Hematopoietic multipotent progenitor cell treated with erythropoietin and hydrocortisone succinate and interleukin-3 and kit ligand, for 15 days (in vitro differentiated cells): ENCODE measurements around the gene AJM1.
"Not testable (repeated sequence)": the region's sequence is repeated elsewhere in the genome, so short reads cannot be mapped to it uniquely, and the experiment has no call there.

Experiments
- DNase-seq: peaks from one replicate; pipeline ENCODE4 v3.0.0-alpha.2; 2015; ENCODE audit warnings: low spot score

AJM1 gene

DNA sequence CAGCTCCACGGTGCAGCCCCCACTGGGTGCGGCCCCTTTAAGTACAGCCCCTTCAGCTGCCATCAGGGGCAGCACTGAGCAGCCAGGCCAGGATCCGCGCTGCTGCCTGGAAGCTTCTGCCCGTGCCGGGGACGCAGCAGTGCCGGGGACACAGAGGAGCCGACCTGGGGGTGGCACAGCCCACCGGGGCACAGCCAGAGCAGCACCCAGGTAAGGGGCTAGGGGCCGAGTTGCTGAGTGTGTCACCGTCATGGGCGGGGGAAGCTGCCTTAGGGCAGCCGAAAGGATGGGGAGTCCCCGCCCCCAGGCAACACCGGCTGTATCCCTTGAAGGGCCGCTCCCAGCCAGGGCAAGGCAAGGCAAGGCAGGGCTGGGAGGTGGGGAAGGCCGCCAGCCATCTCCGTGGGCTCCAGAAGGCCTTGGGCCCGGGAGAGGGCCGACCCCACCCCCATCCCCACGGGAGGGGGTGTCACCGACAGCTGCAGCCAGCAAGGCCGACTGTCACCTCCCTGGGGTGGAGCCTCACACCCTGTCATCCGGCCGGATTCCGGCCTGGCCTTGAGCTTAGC lies at the start of gene AJM1:
Gene AJM1, plus strand, starts transcription at position 99 of the 569 bp plus-strand sequence. CDS start 1,937 bp downstream, outside the sequence.
- DNase-seq, result peak; percentile 73

DNA sequence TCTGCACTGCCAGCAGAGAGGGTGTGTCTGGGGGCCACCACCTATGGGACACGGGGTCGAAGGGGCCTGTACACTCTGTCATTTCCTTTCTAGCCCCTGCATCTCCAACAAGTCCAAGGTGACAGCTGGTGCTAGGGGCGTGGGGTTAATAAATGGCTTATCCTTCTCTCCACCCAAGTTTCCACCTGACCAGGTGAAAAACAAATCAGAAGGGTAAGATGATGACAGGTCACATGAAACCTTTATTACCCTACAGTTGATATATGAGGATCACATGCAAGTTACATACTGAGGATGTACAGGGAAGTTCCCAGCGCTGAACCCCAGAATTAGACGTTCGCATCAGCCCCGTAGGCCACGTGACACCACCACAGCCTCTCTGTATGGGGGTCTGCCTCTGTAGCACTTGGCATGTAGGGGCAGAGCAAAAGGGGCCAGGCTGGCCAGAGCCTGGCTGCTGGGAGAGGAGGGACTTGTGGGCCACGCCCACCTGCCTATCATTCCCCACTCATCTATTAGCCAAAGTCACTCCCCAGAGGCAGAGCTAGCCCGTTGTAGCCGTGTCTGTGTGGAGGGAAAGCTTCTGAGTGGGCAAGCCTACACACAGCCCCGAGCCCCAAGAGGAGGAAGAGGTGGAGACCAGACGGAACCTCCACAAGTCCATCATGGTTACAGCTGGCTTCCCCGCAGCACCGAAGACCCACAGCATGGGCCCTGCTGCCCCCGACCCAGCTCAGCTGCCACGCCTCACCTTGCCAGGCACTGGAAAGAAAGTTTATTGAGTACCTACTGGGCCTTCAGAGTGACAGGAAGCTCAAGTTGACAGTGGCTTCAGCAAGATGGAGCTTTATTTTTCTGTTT lies 49.0 kb upstream of the AJM1 start:
- DNase-seq, result peak; percentile 67

DNA sequence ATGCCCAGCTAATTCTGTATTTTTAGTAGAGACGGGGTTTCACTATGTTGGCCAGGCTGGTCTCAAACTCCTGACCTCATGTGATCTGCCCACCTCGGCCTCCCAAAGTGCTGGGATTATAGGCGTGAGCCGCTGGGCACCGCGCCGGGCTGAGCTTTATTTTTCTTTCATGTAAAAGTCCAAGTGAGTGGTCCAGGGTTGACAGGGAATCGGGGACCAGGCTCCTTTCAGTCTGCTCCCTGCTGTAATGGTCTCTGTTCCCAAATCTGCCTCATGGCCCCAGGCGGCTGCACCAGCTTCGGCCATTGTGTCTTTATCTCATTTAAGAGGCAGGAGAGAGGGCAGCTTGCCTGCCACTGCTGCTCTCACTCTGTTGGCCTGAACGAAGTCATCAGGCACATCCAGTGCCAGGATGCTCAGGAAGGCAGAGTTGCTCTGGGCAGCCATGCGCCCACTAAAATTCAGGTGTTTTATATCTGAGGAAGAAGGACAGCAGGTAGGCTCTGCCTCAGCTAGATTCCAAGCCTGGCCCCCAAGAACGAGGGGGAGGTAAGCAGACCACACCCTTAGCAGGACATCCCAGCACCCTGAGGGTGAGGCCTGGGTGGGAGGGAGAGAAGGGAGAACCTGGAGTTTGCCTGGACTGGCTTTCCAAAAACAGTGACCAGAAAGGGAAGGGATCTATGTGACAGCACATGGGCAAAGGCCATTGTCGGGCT lies 47.8 kb upstream of the AJM1 start:
- DNase-seq, result no peak

DNA sequence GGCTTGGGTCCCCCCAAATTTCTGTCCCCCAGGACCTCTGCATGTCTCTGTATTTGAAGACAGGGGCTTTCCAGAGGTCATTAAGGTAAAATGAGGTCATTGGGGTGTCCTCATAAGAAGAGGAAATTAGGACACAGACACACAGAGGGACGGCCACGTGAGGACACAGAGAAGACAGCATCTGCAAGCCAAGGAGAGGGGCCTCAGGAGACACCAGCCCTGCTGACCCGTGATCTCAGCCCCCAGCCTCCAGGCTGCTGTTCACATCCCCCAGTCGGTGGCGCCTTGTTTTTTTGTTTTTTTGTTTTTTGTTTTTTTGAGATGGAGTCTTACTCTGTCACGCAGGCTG lies 47.3 kb upstream of the AJM1 start:
- no peak for DNase-seq

DNA sequence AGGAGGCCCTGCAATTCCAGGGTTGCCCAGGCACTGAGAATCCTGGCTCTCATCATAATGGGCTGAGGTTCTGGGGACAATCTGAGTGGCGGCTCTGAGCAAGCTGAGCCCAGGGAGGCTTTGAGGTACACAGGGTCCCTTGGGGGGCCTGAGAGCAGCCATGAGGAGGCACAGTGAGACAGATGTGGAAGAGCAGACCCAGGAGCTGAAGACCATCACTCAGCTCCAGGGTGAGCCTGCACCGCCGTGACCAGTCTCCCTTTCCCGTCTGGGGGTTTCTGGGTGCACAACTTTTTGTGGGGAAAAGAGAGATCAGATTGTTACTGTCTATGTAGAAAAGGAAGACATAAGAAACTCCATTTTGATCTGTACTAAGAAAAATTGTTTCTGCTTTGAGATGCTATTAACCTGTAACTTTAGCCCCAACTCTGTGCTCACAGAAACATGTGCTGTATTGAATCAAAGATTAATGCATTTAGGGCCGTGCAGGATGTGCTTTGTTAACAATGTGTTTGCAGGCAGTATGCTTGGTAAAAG lies 46.0 kb upstream of the AJM1 start, which contains the start of gene CCDC183:
Gene CCDC183, plus strand, starts transcription at position 101 of the 537 bp plus-strand sequence. Its CDS starts 60 bp downstream, at position 161.
- no peak for DNase-seq

DNA sequence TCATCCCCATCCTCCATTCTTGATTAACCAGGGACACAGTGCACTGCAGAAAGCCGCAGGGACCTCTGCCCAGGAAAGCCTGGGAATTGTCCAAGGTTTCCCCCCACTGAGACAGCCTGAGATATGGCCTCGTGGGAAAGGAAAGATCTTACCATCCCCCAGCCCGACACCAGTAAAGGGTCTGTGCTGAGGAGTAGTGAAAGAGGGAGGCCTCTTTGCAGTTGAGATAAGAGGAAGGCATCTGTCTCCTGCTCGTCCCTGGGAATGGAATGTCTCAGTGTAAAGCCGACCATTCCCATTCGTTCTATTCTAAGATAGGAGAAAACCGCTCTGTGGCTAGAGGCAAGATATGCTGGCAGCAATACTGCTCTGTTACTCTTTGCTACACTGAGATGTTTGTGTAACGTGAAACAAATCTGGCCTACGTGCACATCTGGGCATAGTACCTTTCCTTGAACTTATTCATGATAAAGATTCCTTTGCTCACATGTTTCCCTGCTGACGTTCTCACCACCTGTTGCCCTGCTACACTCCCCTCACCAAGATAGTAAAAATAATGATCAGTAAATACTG lies 45.4 kb upstream of the AJM1 start:
- DNase-seq, result not testable (repeated sequence)

DNA sequence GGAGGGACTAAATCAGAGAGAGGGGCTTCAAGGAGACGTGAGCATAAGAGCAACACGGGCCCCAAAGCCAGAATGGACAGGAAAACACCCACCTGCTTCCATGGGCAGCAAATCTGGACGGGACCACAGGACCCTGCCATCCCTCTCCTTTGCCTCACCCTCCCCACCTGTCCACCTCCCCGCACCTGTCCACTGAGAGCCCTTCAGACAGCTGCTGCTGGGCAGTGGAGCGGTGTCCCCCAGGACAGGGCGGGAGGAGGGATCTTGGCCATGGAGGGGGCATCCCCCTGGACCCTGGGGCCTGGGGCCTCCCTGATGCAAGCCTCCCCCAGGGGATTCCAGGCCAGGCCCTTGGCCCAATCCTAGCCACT lies 43.6 kb upstream of the AJM1 start:
- no peak for DNase-seq

DNA sequence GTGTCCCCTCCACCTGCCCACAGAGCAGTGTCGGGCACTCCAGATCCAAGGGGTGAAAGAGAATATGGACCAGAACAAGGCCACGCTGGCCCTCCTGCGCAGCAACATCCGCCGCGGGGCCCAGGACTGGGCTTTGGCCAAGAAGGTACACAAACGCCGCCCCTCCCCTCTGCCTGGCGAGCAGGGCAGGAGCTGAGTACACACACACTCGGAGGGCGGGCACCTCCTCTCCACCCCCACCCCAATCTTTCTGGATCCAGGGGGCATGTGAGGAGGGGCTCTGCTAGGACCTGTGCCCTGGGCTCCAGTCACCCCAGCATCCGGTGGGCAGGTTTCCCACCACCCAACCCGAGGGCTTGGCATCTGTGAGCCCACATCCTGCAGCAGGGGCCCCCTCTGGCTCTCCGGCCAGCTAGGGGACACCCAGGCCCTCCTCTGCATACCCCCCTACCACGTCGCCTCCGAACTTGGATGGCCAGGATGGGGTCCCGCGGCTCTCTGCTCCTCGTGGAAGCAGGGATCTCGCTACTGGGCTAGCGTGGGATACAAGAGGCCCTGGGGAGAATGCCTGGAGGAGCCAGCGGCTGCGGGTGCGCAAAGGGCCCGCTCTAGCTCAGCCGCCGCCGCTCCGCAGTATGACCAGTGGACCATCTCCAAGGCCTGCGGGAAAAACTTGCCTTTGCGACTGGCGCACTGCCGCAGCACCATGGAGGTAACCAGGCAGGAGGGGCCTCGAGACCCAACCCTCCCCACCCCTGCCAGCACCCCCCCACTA lies 43.0 kb upstream of the AJM1 start:
- DNase-seq, result no peak

DNA sequence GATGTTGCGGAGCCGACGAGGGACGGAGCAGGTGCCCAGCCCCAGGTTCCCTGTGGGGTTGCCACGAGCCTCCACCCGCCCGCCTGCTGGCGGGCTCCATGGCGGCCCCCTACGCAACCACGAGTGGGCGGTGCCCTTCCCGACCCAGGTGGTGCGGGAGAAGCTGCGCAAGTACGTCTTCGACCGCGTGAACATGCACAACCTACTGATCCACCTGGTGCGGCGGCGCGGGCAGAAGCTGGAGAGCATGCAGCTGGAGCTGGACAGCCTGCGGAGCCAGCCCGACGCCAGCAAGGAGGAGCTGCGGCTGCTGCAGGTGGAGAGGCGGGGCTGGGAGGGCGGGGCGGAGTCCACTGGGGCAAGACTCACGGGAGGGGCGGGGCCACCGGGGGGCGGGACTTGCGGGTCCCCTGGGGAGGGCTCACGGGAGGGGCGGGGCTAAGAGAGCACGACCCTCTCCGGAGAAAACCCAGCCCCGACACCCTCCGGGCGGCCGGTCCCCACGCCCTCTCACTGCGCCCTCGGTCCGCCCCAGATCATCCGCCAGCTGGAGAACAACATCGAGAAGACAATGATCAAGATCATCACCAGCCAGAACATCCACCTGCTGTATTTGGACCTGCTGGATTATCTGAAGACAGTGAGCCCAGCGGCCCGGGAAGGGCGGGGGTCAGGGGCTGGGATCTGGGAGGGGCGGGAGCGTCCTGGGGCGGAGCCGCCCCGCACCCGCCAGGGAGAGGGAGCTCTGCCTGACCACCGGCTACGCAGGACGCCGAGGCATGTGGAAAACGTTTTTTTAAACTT lies 42.2 kb upstream of the AJM1 start:
- DNase-seq, result peak; percentile 80

DNA sequence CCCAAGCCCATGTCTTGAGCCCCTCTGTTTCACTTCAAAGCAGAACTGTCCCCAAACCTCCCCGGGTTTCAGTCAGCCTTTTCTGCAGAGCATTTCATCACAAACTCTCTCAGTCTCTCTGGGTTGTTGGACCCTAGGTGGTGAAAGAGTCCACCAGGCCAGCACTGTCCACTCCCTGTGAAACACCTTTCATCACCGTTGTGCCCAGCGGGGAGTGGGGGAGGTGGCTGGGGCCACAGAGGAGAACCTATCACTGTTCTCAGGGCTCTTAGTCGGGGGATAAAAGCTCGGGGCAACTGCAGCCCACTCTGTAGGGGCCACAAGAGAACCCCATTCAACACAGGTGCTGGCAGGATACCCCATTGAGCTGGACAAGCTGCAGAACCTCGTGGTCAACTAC lies 40.0 kb upstream of the AJM1 start:
- no peak for DNase-seq

DNA sequence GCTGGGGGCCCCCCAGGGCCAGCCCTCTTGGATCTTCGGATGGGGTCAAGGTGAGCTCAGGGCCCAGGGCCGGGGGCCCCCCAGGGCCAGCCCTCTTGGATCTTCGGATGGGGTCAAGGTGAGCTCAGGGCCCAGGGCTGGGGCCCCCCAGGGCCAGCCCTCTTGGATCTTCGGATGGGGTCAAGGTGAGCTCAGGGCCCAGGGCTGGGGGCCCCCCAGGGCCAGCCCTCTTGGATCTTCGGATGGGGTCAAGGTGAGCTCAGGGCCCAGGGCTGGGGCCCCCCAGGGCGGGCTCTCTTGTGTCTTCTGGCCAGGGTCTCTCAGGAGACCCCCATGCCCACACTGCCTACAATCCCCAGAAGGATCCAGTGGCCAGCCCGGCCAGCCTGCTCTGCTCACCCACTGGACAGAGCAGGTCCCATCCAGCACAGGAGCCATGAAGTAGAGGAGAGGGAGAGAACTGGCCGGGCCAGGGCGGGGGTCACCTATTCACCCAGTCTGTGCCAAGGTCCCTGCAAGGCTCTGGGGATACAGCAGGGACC lies 39.2 kb upstream of the AJM1 start:
- DNase-seq, result not testable (repeated sequence)

DNA sequence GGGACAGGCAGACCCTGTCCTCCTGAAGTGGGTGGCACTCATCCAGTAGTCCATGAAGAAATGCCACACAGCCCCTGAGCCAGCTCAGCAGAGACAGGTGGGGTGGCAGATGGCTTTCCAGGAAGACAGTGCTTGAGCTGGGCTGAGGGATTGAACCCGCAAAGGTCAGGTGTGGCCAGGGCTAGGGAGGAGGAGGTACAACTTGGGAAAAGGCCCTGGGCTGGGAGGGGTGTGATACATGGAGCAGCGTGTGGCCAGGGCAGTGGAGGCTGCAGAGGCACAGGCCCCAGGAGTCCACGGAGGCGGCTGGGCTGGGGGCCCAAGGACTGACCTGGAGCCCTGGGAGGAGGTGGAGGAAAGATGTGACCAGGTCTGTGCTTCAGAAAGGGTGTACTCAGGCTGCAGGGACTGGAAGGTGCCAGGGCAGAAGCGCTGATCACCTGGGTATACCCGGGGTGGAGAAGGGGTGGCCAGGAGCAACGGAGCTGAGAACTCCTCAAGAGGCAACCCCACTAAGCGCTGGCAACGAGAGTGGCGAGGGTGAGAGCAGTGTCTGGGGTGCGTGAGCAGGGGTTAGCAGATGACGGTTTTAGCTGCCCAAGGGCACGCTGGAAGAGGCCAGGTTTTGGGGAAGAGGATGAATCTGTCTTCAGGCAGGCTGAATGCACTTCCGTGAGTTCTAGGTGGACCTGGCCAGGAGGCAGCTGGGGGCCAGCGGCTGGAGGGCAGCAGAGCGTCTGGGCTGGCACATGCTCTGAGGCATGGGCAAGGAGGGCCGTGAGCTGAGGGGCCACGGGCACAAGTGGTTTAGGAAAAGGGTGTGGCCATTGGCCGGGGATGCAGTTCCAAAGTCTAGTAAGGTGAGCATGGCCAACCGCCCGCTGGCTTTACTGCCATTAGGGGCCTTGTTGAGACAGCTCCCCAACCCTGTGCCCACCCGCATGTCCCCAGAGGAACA lies 38.4 kb upstream of the AJM1 start:
- DNase-seq, result no peak

DNA sequence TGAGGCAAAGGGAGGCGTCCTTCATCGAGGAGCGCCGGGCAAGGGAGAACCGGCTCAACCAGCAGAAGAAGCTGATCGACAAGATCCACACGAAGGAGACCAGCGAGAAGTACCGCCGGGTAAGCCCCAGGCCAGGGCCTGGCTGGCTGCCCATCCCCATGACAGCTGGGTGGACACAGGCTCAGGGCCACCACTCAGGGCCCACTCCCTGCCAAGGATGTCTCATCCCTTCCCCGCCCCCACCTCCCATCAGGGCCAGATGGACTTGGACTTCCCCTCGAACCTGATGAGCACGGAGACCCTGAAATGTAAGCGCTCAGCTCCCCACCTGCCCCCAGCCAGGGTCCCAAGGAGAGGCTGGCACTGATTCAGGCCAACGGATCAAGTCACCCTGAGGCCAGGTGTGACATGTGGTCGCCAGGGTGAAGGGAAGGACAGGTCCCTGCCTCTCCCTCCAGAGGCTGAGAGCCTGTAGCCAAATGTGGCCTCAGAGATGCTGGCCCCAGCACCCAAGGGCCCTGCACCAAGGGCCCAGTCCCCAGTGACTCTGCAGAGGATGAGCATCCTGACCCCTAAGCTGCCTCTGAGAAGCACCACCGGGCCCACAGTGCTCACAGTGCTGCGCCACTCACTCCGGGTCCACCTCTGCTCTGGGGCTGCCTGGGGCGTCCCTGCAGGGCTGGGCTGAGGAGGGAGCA lies 37.6 kb upstream of the AJM1 start:
- no peak for DNase-seq

DNA sequence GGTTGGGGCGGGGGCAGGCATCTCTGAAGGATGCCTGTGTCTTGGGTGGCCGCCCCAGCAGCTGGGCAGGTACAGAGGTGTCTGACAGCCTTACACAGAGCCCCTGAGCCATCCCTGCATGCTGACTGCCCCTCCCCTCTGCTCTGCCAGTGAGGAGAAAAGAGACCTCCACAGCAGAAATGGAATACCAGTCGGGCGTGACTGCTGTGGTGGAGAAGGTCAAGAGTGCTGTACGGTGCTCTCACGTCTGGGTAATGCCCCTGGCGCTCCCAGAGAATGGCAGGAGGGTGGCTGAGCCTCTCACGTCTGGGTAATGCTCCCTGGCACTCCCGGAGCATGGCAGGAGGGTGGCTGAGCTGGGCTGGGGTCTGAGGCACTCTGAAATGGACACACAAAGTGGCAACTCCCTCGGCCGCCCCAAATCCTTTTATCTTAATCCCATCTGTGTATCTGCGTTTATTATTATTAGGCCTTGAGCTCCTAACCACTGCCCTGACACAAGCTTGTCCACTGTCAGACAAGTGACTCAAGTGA lies 37.0 kb upstream of the AJM1 start:
- no peak for DNase-seq

DNA sequence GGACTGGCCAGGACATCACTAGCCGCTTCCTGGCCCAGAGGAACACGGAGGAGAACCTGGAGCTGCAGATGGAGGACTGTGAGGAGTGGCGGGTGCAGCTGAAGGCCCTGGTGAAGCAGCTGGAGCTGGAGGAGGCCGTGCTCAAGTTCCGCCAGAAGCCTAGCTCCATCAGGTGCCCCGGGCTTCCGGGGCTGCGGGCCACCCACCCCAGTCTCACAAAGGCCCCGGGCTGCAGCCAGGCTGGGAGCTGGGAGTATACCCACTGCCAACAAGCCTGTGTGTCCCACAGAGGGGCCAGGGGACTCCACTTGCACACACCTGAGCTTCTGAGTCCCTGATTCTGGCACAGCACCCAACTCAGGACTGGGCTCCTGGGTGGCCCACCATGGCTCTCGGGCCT lies 36.2 kb upstream of the AJM1 start:
- no peak for DNase-seq

DNA sequence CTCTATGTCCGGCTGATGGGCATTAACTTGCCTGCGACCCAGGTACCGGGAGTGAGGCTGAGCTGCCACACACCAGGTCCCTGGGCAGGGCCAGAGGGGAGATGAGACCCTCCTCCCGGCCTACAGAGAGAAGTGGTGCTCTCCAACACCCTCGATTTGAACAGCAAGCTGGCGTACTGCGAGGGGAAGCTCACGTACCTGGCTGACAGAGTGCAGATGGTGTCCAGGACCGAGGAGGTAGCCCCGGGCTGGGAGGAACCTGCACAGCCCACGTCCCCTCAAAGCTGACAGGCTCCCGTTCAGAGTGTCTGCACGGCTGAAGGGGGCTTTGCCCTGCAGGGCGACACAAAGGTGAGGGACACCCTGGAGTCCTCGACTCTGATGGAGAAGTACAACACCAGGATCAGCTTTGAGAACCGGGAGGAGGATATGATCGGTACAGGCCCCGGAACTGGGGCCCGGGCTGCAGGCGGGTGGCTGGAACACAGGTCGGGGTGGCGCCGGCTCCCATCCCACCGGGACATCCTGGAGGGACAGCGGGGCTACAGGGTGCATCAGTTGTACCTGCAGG lies 35.6 kb upstream of the AJM1 start:
- DNase-seq, result no peak

DNA sequence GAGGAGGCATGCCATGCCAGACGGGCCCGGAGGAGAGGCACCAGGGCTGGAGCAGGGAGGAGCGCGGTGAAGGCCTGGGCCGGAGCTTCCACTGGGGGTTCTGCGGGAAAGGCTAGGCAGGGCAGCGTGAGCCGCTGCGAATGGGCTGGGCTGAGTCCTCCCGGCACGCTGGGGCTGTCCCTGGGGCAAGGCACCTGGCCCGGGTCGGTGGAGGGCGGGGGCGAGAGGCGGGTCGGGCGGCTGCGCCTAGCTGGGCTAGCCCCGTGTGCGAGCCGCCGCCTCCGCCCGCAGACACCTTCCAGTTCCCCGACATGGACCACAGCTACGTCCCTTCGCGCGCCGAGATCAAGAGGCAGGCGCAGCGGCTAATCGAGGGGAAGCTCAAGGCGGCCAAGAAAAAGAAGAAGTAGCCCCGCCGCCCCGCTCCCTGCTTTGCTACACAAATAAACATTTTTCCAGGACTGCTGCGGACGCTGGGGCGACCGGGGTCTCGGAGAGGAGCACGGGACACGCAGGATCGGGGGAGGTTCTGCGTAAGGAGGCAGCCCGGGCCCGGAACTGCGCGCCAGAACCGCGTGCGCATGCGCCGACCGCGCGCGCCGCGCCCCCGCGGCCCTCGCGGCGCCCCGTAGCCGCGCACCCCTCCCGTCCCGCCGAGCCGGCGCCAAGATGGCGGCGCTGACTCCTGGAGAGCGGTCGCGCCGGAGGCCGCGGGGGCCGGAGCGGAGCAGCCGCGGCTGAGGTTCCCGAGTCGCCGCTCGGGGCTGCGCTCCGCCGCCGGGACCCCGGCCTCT lies 34.8 kb upstream of the AJM1 start, which contains the start of gene RABL6:
Gene RABL6, plus strand, starts transcription at position 668 of the 794 bp plus-strand sequence. CDS start 249 bp downstream, outside the sequence.
- peak; percentile 84 for DNase-seq
